ENCODE data around the gene MTUS2. TPM values are rescaled to one million over a fixed set of nuclear protein-coding genes. Genes with fewer than 3 reads are reported as not detected.

Gene MTUS2
- total and polyA plus RNA-seq, 9 of the 15 experiments (the other 6 are each of a cell fraction or from before 2014, with no cell fraction given), result 0.01 to 0.28 (median 0.06) TPM; not detected in 1

DNA sequence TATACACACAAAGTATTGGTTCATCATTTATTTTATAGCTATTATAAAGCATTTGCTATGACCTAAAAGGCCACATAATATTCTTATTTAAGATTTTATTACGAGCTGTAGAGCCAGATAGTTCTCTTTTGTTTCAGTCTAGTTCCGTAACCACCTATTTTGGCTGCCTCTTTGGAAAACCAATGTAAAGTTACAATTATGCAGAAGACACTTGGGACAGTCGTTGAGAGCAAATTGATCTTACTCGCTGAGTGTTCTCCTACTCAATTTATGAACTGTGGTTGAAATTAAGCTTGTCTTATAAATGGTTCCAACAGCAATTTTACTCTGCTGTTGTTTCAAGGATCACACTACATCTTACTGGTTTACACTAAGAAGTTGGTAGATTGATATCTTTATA is 653.0 kb downstream of the MTUS2 start:
- no peak overlapping the region for H3K4me3 ChIP-seq
- no peaks in the 10 kb centered on the region for H3K79me2 ChIP-seq (ENCODE audit: control insufficient read depth, insufficient read depth, low read length)
- no peaks in the 10 kb centered on the region; a peak in 1 of 5 replicates for H3K27me3 ChIP-seq (ENCODE audit: control insufficient read depth in 2 of 2, insufficient read depth in 2 of 2, low read length in 2 of 2)
- ChIA-PET CTCF (ENCODE audit: low intra/inter-chr PET ratio) (interaction anchor here (0.9 kb wide), 1 partner anchor 18 kb away, joined by 3 read pairs; no protein-coding TSS in a partner anchor), POLR2A (no interaction called here)
- ATAC-seq (no peak), DNase-seq (ENCODE audit: extremely low read depth in 1 of 4, low spot score in 3 of 4) (no peak), FAIRE-seq (no peak)
- H3K9ac ChIP-seq (ENCODE audit: insufficient read depth in 1 of 2, low read depth in 2 of 2, low read length in 2 of 2), result no peak overlapping the region
- TF ChIP-seq, protein P1, sequence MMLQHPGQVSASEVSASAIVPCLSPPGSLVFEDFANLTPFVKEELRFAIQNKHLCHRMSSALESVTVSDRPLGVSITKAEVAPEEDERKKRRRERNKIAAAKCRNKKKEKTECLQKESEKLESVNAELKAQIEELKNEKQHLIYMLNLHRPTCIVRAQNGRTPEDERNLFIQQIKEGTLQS (IDR thresholded peaks at IDR 0.05), result no peak
- TF ChIP-seq, protein P1 (CRISPR knock-in tag; conservative IDR thresholded peaks at IDR 0.05), result no peak
- no peak for TF ChIP-seq SIX5 (IDR thresholded peaks at IDR 0.05; ENCODE audit: borderline replicate concordance in 1 of 2, insufficient read depth in 1 of 2, low read depth in 1 of 2, low read length in 2 of 2)
- no peak overlapping the region for H3K4me2 ChIP-seq (ENCODE audit: insufficient read depth, low read length)
- WGBS (ENCODE audit: insufficient coverage, low coverage, missing lambda C conversion rate), result 26% methylated on average over 4 of the region's 4 CpGs
- H3K27ac ChIP-seq (ENCODE audit: extremely low read depth, low read depth, low read length), result no peak overlapping the region
- no peaks in the 10 kb centered on the region for H3K9me1 ChIP-seq (ENCODE audit: control insufficient read depth, insufficient read depth, low read length)
- intact Hi-C loops (cut with micrococcal nuclease) (loop anchor here (10.0 kb wide), 2 partner anchors 68 to 108 kb away; no protein-coding TSS in a partner anchor), in situ Hi-C loops (cut with MboI) (no loop called here)
- no peak overlapping the region for H2AFZ ChIP-seq (ENCODE audit: low read depth, low read length)
- peaks cover 0 to 8% of the 10 kb centered on the region in 2 experiments; a peak in 1 of 5 replicates for H3K4me1 ChIP-seq (replicated peaks in 1 of 2; ENCODE audit: control insufficient read depth in 2 of 2, insufficient read depth in 2 of 2, low read length in 2 of 2)
- no TSS peak for BruUV-seq (replicated peaks)
- H3K36me3 ChIP-seq (ENCODE audit: control insufficient read depth, insufficient read depth, low read length), result no peaks in the 10 kb centered on the region
- no peaks in the 10 kb centered on the region for H4K20me1 ChIP-seq (replicated peaks; ENCODE audit: control insufficient read depth, insufficient read depth, low read length)
- no peaks in the 10 kb centered on the region for H3K9me3 ChIP-seq (replicated peaks; ENCODE audit: control insufficient read depth, insufficient read depth, low read depth, low read length)

DNA sequence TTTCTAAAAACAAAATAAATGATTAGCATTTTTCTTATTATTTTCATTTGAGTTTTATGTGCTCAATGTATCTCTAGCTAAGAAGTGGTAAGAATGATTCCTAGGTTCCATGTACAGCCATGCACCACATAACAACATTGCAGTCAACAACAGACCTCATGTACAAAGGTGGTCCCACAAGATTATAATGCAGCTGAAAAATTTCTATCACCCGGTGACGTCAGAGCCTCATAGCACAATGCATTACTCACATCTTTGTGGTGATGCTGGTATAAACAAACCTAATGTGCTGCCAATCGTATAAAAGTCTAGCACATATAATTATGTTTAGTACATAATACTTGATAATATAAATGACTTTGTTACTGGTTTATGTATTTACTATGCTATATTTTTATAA is 654.9 kb downstream of the MTUS2 start:
- CTCF ChIA-PET (ENCODE audit: low intra/inter-chr PET ratio), result interaction anchor here (0.6 kb wide), 1 partner anchor 85 kb away, joined by 3 read pairs; no protein-coding TSS in a partner anchor
- intact Hi-C loops (cut with micrococcal nuclease), result loop anchor here (10.0 kb wide), 2 partner anchors 70 to 110 kb away; no protein-coding TSS in a partner anchor

More for the DNA sequence above, 654.9 kb downstream of the MTUS2 start:
- Histone ChIP-seq H3K4me3 (no peak overlapping the region), H3K9me1 (ENCODE audit: control insufficient read depth, insufficient read depth, low read length) (no peaks in the 10 kb centered on the region), H4K20me1 (replicated peaks; ENCODE audit: control insufficient read depth, insufficient read depth, low read length) (no peaks in the 10 kb centered on the region), H3K79me2 (ENCODE audit: control insufficient read depth, insufficient read depth, low read length) (no peaks in the 10 kb centered on the region), H3K27me3 (ENCODE audit: control insufficient read depth in 2 of 2, insufficient read depth in 2 of 2, low read length in 2 of 2) (peaks cover 4 to 15% of the 10 kb centered on the region in 2 experiments; a peak in 2 of 5 replicates), H2AFZ (ENCODE audit: low read depth, low read length) (no peak overlapping the region), H3K4me2 (ENCODE audit: insufficient read depth, low read length) (no peak overlapping the region), H3K9ac (ENCODE audit: insufficient read depth in 1 of 2, low read depth in 2 of 2, low read length in 2 of 2) (no peak overlapping the region), H3K36me3 (ENCODE audit: control insufficient read depth, insufficient read depth, low read length) (no peaks in the 10 kb centered on the region), H3K9me3 (replicated peaks; ENCODE audit: control insufficient read depth, insufficient read depth, low read depth, low read length) (no peaks in the 10 kb centered on the region), H3K27ac (ENCODE audit: extremely low read depth, low read depth, low read length) (no peak overlapping the region), H3K4me1 (replicated peaks in 1 of 2; ENCODE audit: control insufficient read depth in 2 of 2, insufficient read depth in 2 of 2, low read length in 2 of 2) (peaks cover 0 to 9% of the 10 kb centered on the region in 2 experiments; a peak in 2 of 5 replicates)
- FAIRE-seq (no peak), ATAC-seq (no peak), DNase-seq (ENCODE audit: extremely low read depth in 1 of 4, low spot score in 3 of 4) (no peak)
- in situ Hi-C loops (cut with MboI), result no loop called here
- BruUV-seq (replicated peaks), result no TSS peak
- POLR2A ChIA-PET, result interaction anchor here (0.6 to 1.0 kb wide), 2 partner anchors 12 to 317 kb away, joined by 3 to 4 read pairs; no protein-coding TSS in a partner anchor
- TF ChIP-seq RAD51 (IDR thresholded peaks at IDR 0.05; ENCODE audit: borderline replicate concordance, low read depth) (no peak), ZNF253 (CRISPR knock-in tag; conservative IDR thresholded peaks at IDR 0.05) (no peak), ZC3H11A (IDR thresholded peaks at IDR 0.05; ENCODE audit: low read depth, low read length) (no peak), ZNF445 (CRISPR knock-in tag; IDR thresholded peaks at IDR 0.05; ENCODE audit: low read depth) (no peak), ZNF668 (CRISPR knock-in tag; IDR thresholded peaks at IDR 0.05) (no peak), ZFP1 (CRISPR knock-in tag; IDR thresholded peaks at IDR 0.05) (no peak), IFI16 (CRISPR knock-in tag; IDR thresholded peaks at IDR 0.05) (no peak), ILK (tag; IDR thresholded peaks at IDR 0.05; ENCODE audit: borderline replicate concordance, low read depth) (no peak), MYBL2 (IDR thresholded peaks at IDR 0.05; ENCODE audit: low read depth) (no peak), MYBL2 (CRISPR knock-in tag; IDR thresholded peaks at IDR 0.05; ENCODE audit: borderline replicate concordance) (no peak)
- 6% methylated on average over 3 of the region's 3 CpGs for WGBS (ENCODE audit: insufficient coverage, low coverage, missing lambda C conversion rate)

All from K562 (cell line).